DLD1 (cell line): ENCODE measurements around the gene ALPP.
"Not testable (repeated sequence)": the region's sequence is repeated elsewhere in the genome, so short reads cannot be mapped to it uniquely, and the experiment has no call there.

Experiments used
- in situ Hi-C: cut with HindIII; loops from 2 replicates; pipeline ENCODE4 v1.10.0; 2017; ENCODE audit warnings: low sequenced_read_pairs

The ALPP gene

DNA sequence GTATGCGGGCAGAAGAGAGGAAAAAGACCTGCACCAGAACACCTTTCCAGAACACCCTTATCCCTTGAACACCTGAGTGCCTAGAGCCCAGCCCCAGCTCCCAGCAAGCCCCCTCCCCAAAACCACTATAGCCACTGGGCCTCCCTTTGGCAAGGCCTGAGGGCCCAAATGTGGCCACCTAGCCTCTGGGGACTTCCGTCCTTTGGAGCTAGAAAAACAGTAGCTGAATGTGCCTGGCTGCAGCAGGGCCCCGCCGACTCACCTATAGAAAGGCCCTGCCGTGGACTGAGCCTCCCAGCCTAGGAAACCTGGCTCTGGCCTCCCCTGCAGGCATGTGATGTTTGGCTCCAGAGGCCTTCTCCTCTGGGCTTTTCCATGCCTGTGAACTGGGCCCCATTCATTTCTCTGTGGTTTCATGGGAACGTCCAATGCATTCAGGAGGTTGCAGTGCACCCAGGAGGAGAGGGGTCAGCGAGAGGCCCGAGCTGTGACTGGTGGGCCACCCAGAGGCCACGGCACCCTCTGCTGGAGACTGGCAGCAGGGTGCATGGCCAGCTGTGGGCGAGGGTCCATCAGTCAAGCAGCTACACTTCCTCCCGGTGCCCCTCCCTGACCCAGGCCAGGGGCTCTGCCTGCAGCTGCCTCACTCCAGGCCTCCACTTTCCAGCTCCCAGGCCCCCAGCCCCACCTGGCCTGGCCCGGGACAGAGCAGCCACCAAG, 15.3 kb upstream of the ALPP start:
- in situ Hi-C loops, result not testable (repeated sequence)

- in situ Hi-C loops, result no loop called here
Measured at GRCh38 chr2:232363784-232364615, 14.6 kb upstream of the ALPP start.

- in situ Hi-C loops, result not testable (repeated sequence)
Measured at GRCh38 chr2:232364806-232365594, 13.6 kb upstream of the ALPP start.

GRCh38 chr2:232365621-232366321, 12.8 kb upstream of the ALPP start:
- in situ Hi-C loops, result no loop called here

GRCh38 chr2:232366461-232366860, 12.1 kb upstream of the ALPP start:
- in situ Hi-C loops, result not testable (repeated sequence)

DNA sequence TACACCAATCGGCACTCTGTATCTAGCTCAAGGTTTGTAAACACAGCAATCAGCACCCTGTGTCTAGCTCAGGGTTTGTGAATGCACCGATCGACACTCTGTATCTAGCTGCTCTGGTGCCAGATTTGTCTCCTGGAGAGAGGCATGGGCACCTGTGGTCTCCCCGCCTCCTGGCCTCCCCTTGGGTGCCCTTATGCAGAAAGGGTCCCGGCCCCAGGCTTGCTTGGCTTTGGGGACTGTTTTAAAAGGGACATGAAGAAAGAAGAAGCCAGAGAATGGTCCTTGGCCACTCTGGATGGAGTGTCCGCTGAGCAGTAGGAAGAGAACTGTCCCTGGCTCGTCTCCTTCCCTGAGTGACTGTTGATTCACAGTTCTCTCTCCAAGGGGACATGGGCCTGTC, 11.5 kb upstream of the ALPP start:
- in situ Hi-C loops, result no loop called here

- in situ Hi-C loops, result no loop called here
Measured at GRCh38 chr2:232367591-232368233, 10.8 kb upstream of the ALPP start.

- in situ Hi-C loops, result no loop called here
Measured at GRCh38 chr2:232368311-232368731, 10.2 kb upstream of the ALPP start.

DNA sequence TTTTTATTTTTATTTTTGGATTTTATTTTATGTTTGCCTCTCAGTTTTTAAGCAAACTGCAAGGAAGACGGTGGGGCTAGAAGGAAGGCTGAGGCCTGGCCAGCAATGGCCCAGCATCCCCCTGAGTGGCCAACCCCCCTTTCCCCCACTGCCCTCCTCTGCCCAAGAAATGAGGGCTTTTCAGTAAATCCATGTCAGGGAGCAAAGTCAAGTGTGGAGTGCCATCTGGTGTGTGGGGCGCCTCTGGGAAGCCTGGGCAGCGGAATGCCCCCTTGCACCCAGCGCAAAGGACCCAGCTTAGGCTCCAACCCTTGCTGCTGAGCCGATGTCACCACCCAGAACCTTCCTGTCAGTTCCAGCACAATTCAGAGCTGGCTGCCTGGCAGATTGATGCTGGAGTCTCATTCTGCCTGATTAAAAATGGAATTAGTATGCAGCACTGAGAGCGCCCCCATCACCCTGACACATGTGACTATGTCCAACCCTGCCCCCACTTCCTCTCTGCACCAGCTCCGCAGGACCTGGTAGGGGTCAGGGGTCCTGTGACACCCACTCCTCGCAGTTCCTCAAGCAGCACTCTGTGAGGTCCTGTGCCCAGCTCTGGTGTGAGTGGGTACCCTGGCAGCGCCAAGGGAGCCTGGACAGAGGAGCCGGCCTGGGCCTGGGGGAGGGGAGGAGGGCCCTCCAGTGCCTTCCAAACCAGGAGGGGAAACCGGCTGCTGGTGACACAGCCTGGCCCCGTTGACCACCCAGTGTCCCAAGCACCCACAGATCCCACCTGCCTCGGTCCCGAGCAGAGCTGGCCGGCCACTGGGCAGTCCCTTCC, 9.2 kb upstream of the ALPP start:
- in situ Hi-C loops, result no loop called here

- in situ Hi-C loops, result not testable (repeated sequence)
Measured at GRCh38 chr2:232370007-232370406, 8.5 kb upstream of the ALPP start.

DNA sequence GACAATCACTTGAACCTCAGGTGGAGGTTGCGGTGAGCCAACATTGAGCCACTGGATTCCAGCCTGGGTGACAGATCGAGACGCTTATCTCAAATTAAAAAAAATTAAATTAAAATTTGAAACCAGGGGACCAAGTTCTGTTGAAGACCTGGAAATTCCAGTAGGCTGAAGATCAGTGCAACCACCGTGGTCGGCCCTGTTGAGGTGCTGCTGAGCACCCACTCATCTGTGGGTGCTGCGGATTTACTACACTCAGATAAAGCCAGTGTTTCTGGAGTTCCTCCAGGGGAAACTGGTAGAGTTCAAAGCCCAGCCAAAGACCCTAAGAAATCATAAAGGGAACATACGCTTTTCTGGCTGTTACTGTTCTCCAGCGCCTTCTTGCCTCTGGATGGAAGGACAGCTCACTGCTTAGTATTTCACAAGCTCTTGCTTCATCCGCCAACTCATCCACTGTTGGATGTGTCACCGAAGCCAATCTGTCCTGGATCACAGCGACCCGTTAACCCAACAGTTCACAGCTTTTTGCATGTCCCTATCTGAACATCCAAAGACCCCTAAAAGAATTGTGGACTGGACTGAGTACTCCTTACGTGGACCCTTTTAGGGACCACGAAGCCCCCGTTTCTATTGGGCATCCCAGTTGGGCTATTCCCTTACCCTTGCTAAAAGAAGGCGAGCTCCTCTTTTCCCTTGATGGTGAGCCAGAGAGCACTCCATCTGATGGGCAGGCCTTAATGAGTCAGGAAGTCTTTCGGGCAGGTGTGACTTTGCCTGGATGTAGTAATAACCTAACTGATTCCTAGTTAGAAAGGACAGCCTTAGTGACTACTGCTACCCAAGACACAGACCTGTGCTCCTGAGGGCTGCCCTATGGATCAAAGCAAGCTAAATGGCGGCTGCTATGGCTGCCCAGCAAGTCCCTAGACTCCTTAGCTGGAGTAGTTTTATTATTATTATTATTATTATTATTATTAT, 6.0 kb upstream of the ALPP start:
- in situ Hi-C loops, result no loop called here

- in situ Hi-C loops, result no loop called here
Measured at GRCh38 chr2:232374356-232374755, 4.2 kb upstream of the ALPP start.

- in situ Hi-C loops, result no loop called here
Measured at GRCh38 chr2:232375164-232375563, 3.4 kb upstream of the ALPP start.

DNA sequence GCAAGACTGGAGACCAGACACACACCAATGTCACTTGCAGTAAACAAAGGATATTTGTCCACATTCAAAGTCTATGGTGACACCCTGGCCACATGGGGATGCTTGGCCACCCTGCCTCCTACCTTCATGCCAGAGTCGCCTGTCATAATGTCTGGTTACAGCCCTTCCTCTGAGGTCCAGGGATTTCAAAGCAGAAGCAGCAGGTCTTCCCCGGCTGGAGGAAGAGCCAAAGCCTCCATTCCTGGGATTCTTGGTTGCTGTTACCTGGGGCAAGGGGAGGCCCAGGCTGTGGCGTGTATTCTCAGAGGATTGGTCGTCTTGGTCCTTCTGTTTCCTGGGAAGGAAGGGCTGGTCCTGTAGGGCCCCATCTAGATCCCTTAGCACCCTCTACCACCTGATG, 2.3 kb upstream of the ALPP start:
- in situ Hi-C loops, result no loop called here

GRCh38 chr2:232376713-232377112, 1.8 kb upstream of the ALPP start:
- in situ Hi-C loops, result no loop called here

DNA sequence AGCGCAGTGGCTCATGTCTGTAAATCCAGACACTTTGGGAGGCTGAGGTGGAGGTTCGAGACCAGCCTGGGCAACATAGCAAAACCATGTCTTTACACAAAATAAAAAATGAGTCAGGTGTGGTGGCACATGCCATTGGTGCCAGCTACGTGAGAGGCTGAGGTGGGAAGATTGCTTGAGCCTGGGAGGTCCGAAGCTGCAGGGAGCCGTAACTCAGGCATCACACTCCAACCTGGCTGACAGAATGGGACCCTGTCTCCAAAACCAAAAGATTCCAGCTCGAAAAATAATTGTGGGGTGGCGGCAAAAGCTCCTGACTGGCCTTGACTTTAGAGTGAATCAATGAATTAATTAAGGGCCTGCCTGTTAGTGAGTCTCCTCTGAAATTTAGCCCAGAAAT, 1.2 kb upstream of the ALPP start:
- in situ Hi-C loops, result no loop called here

- in situ Hi-C loops, result no loop called here
Measured at GRCh38 chr2:232377841-232378734, 463 bp upstream of the ALPP start.
